Measurements from ENCODE around the gene VWF. TPM values are rescaled to one million over a fixed set of nuclear protein-coding genes. Genes with fewer than 3 reads are reported as not detected.
"Not testable (repeated sequence)": the region's sequence is repeated elsewhere in the genome, so short reads cannot be mapped to it uniquely, and the experiment has no call there.

The VWF gene
- total RNA-seq, 4 donors from 2014 or later = 34.3 to 107 (median 50.3) TPM

DNA sequence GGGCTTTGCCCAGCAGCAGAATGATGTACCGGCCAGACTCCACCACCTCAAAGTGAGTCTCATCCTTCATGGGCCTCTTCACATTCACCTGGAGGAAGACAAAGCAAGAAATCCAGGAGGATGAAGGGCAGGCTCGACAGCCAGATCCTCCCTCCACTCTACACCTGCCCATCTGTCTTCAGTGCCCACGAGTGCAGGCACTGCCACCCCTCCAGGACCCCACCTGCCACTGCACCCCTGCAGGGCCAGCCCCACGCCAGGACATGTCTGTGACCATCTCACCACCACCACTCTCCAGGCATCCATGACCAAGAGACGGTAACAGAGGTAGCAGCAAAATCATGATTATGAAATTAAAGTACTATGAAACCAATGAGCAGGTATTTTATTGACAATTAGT is 95.1 kb downstream of the VWF start:
- no peak for TF ChIP-seq POLR2A (IDR thresholded peaks at IDR 0.05)
- TF ChIP-seq, protein P1, sequence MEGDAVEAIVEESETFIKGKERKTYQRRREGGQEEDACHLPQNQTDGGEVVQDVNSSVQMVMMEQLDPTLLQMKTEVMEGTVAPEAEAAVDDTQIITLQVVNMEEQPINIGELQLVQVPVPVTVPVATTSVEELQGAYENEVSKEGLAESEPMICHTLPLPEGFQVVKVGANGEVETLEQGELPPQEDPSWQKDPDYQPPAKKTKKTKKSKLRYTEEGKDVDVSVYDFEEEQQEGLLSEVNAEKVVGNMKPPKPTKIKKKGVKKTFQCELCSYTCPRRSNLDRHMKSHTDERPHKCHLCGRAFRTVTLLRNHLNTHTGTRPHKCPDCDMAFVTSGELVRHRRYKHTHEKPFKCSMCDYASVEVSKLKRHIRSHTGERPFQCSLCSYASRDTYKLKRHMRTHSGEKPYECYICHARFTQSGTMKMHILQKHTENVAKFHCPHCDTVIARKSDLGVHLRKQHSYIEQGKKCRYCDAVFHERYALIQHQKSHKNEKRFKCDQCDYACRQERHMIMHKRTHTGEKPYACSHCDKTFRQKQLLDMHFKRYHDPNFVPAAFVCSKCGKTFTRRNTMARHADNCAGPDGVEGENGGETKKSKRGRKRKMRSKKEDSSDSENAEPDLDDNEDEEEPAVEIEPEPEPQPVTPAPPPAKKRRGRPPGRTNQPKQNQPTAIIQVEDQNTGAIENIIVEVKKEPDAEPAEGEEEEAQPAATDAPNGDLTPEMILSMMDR (IDR thresholded peaks at IDR 0.05) = no peak
- no peak overlapping the region for H3K4me3 ChIP-seq (ENCODE audit: low read depth, poor library complexity, severe bottlenecking)
- DNase-seq (ENCODE audit: low spot score in 2 of 2) = no peak
- intact Hi-C loops (cut with DNase I; ENCODE audit: low total_unique reads) = no loop called here
- WGBS, 2 donors = 86 to 88% methylated on average over 5 of the region's 5 CpGs

GRCh38 chr12:6026998-6027397 is 97.5 kb downstream of the VWF start:
- WGBS, 2 donors = 81 to 84% methylated on average over 6 of the region's 6 CpGs
- no peak overlapping the region for H3K4me3 ChIP-seq (ENCODE audit: low read depth, poor library complexity, severe bottlenecking)
- TF ChIP-seq POLR2A (IDR thresholded peaks at IDR 0.05) = no peak
- TF ChIP-seq, protein P1 (IDR thresholded peaks at IDR 0.05) = no peak
- no peak for DNase-seq (ENCODE audit: low spot score in 2 of 2)
- intact Hi-C loops (cut with DNase I; ENCODE audit: low total_unique reads) = no loop called here

DNA sequence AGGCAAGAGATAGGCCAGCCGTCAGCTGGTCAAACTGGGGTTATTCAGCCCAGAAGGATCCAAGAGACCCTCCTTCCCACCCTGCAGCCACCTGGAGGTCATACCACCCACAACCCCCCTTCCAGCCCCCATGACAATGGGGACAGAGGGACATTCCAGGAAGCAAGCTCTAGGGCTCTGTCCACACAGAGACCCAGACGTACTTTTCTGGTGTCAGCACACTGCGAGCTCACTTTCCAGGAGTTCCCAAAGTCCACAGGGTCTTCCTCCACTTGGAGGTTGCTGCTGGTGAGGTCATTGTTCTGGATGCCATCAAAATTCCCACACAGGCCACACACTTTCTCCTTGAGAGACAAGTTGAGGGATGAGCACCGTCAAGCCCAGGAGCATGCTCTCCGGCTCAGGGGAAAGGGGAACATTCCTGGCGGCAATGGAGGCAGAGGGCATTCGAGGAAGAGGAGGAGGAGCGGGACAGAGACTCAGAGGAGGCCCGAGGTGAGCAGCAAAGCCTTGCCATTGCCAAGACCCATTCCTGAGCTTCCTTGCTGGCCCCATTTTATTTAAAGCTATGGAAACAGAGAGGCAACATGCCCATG is 98.7 kb downstream of the VWF start:
- H3K4me3 ChIP-seq (ENCODE audit: low read depth, poor library complexity, severe bottlenecking); DNase-seq (ENCODE audit: low spot score in 2 of 2); intact Hi-C loops (cut with DNase I; ENCODE audit: low total_unique reads): not testable (repeated sequence)
- WGBS, 2 donors = 66 to 87% methylated on average over 8 of the region's 9 CpGs

- H3K4me3 ChIP-seq (ENCODE audit: low read depth, poor library complexity, severe bottlenecking); intact Hi-C loops (cut with DNase I; ENCODE audit: low total_unique reads); DNase-seq (ENCODE audit: low spot score in 2 of 2): not testable (repeated sequence)
- WGBS, 2 donors = 69 to 74% methylated on average over 2 of the region's 2 CpGs
Observed at GRCh38 chr12:6024066-6024465, 100.4 kb downstream of the VWF start.

DNA sequence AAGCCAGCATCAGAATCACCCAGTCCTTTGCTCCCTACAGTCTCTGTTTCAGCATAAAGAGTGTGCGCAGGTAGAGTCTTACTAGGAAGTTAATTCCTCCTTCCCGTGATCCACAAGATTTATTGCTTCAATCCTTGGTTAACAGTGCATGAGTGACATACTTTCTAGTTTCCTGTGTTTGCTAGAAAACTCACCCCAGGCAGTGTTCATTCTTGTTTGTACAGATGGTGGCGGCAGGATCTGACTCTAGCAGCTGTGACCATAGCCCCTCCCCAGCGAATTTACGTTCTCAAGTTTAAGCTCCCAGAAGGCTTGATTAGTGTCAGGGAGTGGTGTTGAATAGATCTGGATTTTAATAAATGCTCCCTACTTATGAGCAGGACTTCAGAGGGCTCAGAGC is 103.5 kb downstream of the VWF start:
- intact Hi-C loops (cut with DNase I; ENCODE audit: low total_unique reads) = no loop called here
- H3K4me3 ChIP-seq (ENCODE audit: low read depth, poor library complexity, severe bottlenecking) = no peak overlapping the region
- TF ChIP-seq, protein P1 (IDR thresholded peaks at IDR 0.05) = no peak
- no peak for TF ChIP-seq POLR2A (IDR thresholded peaks at IDR 0.05)
- WGBS, 2 donors = 34 to 45% methylated on average over 5 of the region's 5 CpGs
- DNase-seq (ENCODE audit: low spot score in 2 of 2) = no peak

DNA sequence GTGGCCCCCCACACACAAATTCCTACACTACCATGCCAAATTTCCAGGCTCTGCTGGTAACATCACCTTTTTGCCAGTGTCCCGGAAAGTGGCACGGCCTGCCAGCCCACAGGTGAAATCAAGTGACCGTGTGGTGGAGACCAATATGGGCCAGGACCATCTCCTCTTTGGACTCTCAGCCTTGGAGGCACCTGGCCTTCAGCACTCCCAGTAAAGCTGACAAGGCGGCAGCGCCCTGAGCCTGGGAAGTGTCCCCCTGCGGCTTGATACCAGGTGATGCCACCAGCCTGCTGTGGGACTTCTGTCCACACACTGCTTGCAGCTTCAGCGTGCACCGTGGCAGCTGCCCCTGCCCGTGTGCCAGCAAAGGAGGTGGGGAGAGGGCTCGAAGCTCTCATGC is 104.0 kb downstream of the VWF start:
- WGBS, 2 donors = 77 to 87% methylated on average over 5 to 10 of the region's 10 CpGs
- DNase-seq (ENCODE audit: low spot score in 2 of 2) = not testable (repeated sequence)

DNA sequence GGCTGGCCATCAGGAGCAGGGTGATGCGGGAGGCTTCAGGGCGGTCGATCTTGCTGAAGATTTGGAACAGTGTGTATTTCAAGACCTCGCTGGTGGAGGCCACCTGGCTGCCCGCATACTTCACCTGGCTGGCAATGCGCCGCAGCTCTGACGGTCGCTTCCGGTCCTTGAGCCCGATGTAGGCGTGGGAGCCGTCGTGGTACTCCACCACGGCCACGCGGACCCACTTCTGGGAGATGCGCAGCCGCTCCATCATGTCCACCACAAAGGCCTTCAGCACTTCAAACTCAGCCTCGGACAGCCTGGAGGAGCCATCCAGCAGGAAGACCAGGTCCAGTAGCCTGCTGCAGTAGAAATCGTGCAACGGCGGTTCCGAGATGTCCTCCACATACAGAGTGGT is 105.2 kb downstream of the VWF start:
- WGBS, 2 donors = 96 to 100% methylated on average over 4 to 24 of the region's 24 CpGs
- intact Hi-C loops (cut with DNase I; ENCODE audit: low total_unique reads); H3K4me3 ChIP-seq (ENCODE audit: low read depth, poor library complexity, severe bottlenecking); DNase-seq (ENCODE audit: low spot score in 2 of 2): not testable (repeated sequence)

More for the DNA sequence above, 104.0 kb downstream of the VWF start:
- H3K4me3 ChIP-seq (ENCODE audit: low read depth, poor library complexity, severe bottlenecking); intact Hi-C loops (cut with DNase I; ENCODE audit: low total_unique reads): not testable (repeated sequence)

DNA sequence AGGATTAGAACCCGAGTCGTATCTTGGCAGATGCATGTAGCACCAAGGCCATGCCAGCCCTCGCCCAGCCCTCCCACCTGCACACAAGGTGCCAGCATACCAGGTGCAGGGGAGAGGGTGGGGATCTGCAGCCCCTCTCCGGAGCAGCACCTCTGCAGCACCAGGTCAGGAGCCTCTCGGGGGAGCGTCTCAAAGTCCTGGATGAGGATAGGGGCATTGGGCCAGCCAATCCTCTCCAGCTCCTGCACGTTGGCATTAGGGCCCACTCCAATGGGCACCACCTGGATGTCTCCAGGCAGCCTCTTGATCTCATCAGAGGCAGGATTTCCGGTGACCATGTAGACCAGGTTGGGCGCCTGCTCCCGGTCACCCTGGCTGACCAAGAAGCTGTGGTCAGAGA is 106.2 kb downstream of the VWF start:
- TF ChIP-seq, protein P1 (IDR thresholded peaks at IDR 0.05) = no peak
- TF ChIP-seq POLR2A (IDR thresholded peaks at IDR 0.05) = no peak
- DNase-seq (ENCODE audit: low spot score in 2 of 2) = no peak
- intact Hi-C loops (cut with DNase I; ENCODE audit: low total_unique reads) = no loop called here
- H3K4me3 ChIP-seq (ENCODE audit: low read depth, poor library complexity, severe bottlenecking) = no peak overlapping the region
- WGBS, 2 donors = 81 to 83% methylated on average over 6 of the region's 10 CpGs
